H1 (cell line): ENCODE results near the gene CNDP1. TPM values are rescaled to one million over a fixed set of nuclear protein-coding genes. Genes with fewer than 3 reads are reported as not detected.

Experiments used
- CTCF ChIA-PET: fragments of 300-600 bp; sonication (Branson Sonifier 250); formaldehyde crosslinking; loops from one replicate; lab custom pipeline; 2021; ENCODE audit not compliant: partially characterized antibody; lab: Charles Lee
- POLR2A ChIA-PET: fragments of 300-600 bp; sonication (Branson Sonifier 250); formaldehyde crosslinking; loops from one replicate; lab custom pipeline; 2021; ENCODE audit warnings: inconsistent platforms; ENCODE audit not compliant: partially characterized antibody; lab: Charles Lee
- DNase-seq, 2 experiments: peaks; one replicate each; pipeline versions ENCODE4 v3.0.0 to v3.0.0-alpha.2; 2010 to 2022; ENCODE audit warnings: low spot score in 2 of 2, low read depth in 1 of 2, mixed read lengths in 1 of 2
- FAIRE-seq: peaks from 2 replicates; lab custom pipeline; 2011; peaks lifted over from hg19 to GRCh38; lab: Jason Lieb, UNC
- H2AFZ ChIP-seq: 2 replicates; pipeline ENCODE4 v1.8.1; 2012; ENCODE audit warnings: low read length, inconsistent platforms
- H2AK5ac ChIP-seq: 2 replicates; pipeline ENCODE4 v1.6.1; 2013; ENCODE audit warnings: low read depth, low read length
- H2BK120ac ChIP-seq: replicated peaks from 2 replicates; pipeline ENCODE3; 2013; ENCODE audit warnings: low read depth, low read length, inconsistent platforms
- H2BK12ac ChIP-seq: 2 replicates; pipeline ENCODE4 v1.6.1; 2013; ENCODE audit warnings: low read depth, low read length
- H2BK15ac ChIP-seq: 2 replicates; pipeline ENCODE4 v1.6.1; 2013; ENCODE audit warnings: low read length
- H2BK20ac ChIP-seq: 2 replicates; pipeline ENCODE4 v1.6.1; 2013; ENCODE audit warnings: low read length
- H2BK5ac ChIP-seq: 2 replicates; pipeline ENCODE4 v1.6.1; 2013; ENCODE audit warnings: low read depth, low read length
- H3K14ac ChIP-seq: 2 replicates; pipeline ENCODE4 v1.6.1; 2013; ENCODE audit warnings: inconsistent platforms; ENCODE audit not compliant: insufficient read length
- H3K18ac ChIP-seq: 2 replicates; pipeline ENCODE4 v1.6.1; 2013; ENCODE audit warnings: low read length; ENCODE audit errors: extremely low read depth
- H3K23ac ChIP-seq: 2 replicates; pipeline ENCODE4 v1.6.1; 2013; ENCODE audit warnings: inconsistent platforms; ENCODE audit not compliant: insufficient read length
- H3K23me2 ChIP-seq: 2 replicates; pipeline ENCODE4 v1.6.1; 2013; ENCODE audit warnings: low read depth, low read length
- H3K27ac ChIP-seq: 2 replicates; pipeline ENCODE4 v1.6.1; 2011; ENCODE audit warnings: low read depth, low read length, inconsistent platforms
- H3K27me3 ChIP-seq, 4 experiments: replicated peaks in 1 of 4; 1 replicate in 1 of 4; 2 replicates in 3 of 4; pipeline versions ENCODE4 v1.6.1 to v1.8.1; 2011 to 2013; ENCODE audit warnings: low read length in 3 of 4, mild to moderate bottlenecking in 3 of 4, inconsistent platforms in 2 of 4, mixed read lengths in 2 of 4, moderate library complexity in 1 of 4; ENCODE audit not compliant: control insufficient read depth in 3 of 4, insufficient read depth in 3 of 4; ENCODE audit errors: extremely low read depth in 1 of 4
- H3K36me3 ChIP-seq, 4 experiments: 2 replicates each; pipeline versions ENCODE4 v1.6.1 to v1.8.1; 2011 to 2013; ENCODE audit warnings: mild to moderate bottlenecking in 4 of 4, low read length in 3 of 4, moderate library complexity in 2 of 4, control low read depth in 1 of 4, inconsistent platforms in 1 of 4; ENCODE audit not compliant: insufficient read depth in 4 of 4, control insufficient read depth in 2 of 4
- H3K4ac ChIP-seq: replicated peaks from 2 replicates; pipeline ENCODE3; 2013; ENCODE audit warnings: low read length, low read depth, mixed read lengths, inconsistent platforms; ENCODE audit not compliant: insufficient read length
- H3K4me1 ChIP-seq, 4 experiments: replicated peaks in 1 of 4; 1 replicate in 1 of 4; 2 replicates in 3 of 4; pipeline versions ENCODE4 v1.6.1 to v1.8.1; 2011 to 2013; ENCODE audit warnings: low read length in 3 of 4, inconsistent platforms in 2 of 4, mixed read lengths in 1 of 4; ENCODE audit not compliant: insufficient read depth in 4 of 4, control insufficient read depth in 3 of 4
- H3K4me2 ChIP-seq, 2 experiments: 2 replicates each; pipeline versions ENCODE4 v1.6.1 to v1.8.1; 2011 to 2013; ENCODE audit warnings: low read depth in 2 of 2, low read length in 2 of 2, control low read depth in 1 of 2, inconsistent platforms in 1 of 2, mild to moderate bottlenecking in 1 of 2; ENCODE audit not compliant: insufficient read depth in 1 of 2
- H3K4me3 ChIP-seq, 4 experiments: fragments of 200-600, 300-600 bp in 1 of 4; sonication (generic), shearing (Covaris generic), sonication (Bioruptor Twin) in 1 of 4; 2 replicates each; pipeline versions ENCODE4 v1.5.1 to v1.8.1; 2011 to 2016; ENCODE audit warnings: low read length in 4 of 4, low read depth in 3 of 4, control low read depth in 2 of 4, inconsistent platforms in 2 of 4, mild to moderate bottlenecking in 2 of 4, mixed read lengths in 1 of 4, moderate library complexity in 1 of 4; ENCODE audit not compliant: insufficient read depth in 2 of 4; ENCODE audit errors: extremely low read depth in 1 of 4
- H3K56ac ChIP-seq: replicated peaks from 2 replicates; pipeline ENCODE3; 2013; ENCODE audit warnings: low read depth, mild to moderate bottlenecking, mixed read lengths, low read length, inconsistent platforms; ENCODE audit not compliant: insufficient read length
- H3K79me1 ChIP-seq: 2 replicates; pipeline ENCODE4 v1.6.1; 2013; ENCODE audit warnings: low read depth, low read length, control low read depth
- H3K79me2 ChIP-seq, 2 experiments: 2 replicates each; pipeline versions ENCODE4 v1.6.1 to v1.8.1; 2012 to 2013; ENCODE audit warnings: low read length in 2 of 2, mild to moderate bottlenecking in 2 of 2, inconsistent platforms in 1 of 2; ENCODE audit not compliant: insufficient read depth in 2 of 2, control insufficient read depth in 1 of 2
- H3K9ac ChIP-seq, 4 experiments: replicated peaks in 1 of 4; 1 replicate in 1 of 4; 2 replicates in 3 of 4; pipeline versions ENCODE4 v1.6.1 to v1.8.1; 2011 to 2013; ENCODE audit warnings: low read depth in 3 of 4, low read length in 3 of 4, control low read depth in 2 of 4, mild to moderate bottlenecking in 2 of 4, moderate library complexity in 2 of 4, inconsistent platforms in 1 of 4; ENCODE audit errors: extremely low read depth in 1 of 4
- H3K9me3 ChIP-seq, 2 experiments: 2 replicates each; pipeline versions ENCODE4 v1.6.1 to v1.8.1; 2012 to 2013; ENCODE audit warnings: mild to moderate bottlenecking in 2 of 2, moderate library complexity in 2 of 2, control low read depth in 1 of 2, inconsistent platforms in 1 of 2, low read depth in 1 of 2, low read length in 1 of 2, mixed read lengths in 1 of 2; ENCODE audit not compliant: insufficient read depth in 2 of 2
- H4K20me1 ChIP-seq, 2 experiments: replicated peaks in 1 of 2; 2 replicates each; pipeline versions ENCODE3 to v1.8.1; 2011 to 2013; ENCODE audit warnings: inconsistent platforms in 2 of 2, low read length in 2 of 2, mild to moderate bottlenecking in 1 of 2; ENCODE audit not compliant: insufficient read depth in 2 of 2, control insufficient read depth in 1 of 2
- H4K5ac ChIP-seq: 2 replicates; pipeline ENCODE4 v1.6.1; 2013; ENCODE audit warnings: low read length, low read depth, mixed read lengths, inconsistent platforms; ENCODE audit not compliant: insufficient read length
- H4K8ac ChIP-seq: 2 replicates; pipeline ENCODE4 v1.8.0; 2013; ENCODE audit warnings: mild to moderate bottlenecking, moderate library complexity, low read length, inconsistent platforms; ENCODE audit not compliant: insufficient read depth; ENCODE audit errors: extremely low read depth
- H4K91ac ChIP-seq: replicated peaks from 2 replicates; pipeline ENCODE3; 2013; ENCODE audit warnings: low read length, mixed read lengths, inconsistent platforms; ENCODE audit not compliant: insufficient read length
- BACH1 ChIP-seq: IDR thresholded peaks from 2 replicates; pipeline ENCODE4 v1.6.1; 2012; ENCODE audit warnings: low read length, improper control_type of control experiment
- CEBPB ChIP-seq: IDR thresholded peaks from 2 replicates; pipeline ENCODE4 v1.6.1; 2012; ENCODE audit warnings: low read depth, low read length
- CHD2 ChIP-seq: IDR thresholded peaks from 2 replicates; pipeline ENCODE4 v1.6.1; 2012; ENCODE audit warnings: low read length, improper control_type of control experiment
- EZH2 ChIP-seq: fragments of 200-600 bp; sonication (generic); IDR thresholded peaks from 2 replicates; pipeline ENCODE4 v1.7.1; 2012; ENCODE audit warnings: low read depth, mild to moderate bottlenecking, moderate library complexity, low read length, inconsistent platforms; ENCODE audit not compliant: severe bottlenecking
- GTF2F1 ChIP-seq: IDR thresholded peaks from 2 replicates; pipeline ENCODE4 v1.6.1; 2012; ENCODE audit warnings: low read depth, low read length, improper control_type of control experiment, borderline replicate concordance
- MAFK ChIP-seq: IDR thresholded peaks from 2 replicates; pipeline ENCODE4 v1.6.1; 2012; ENCODE audit warnings: low read depth, mild to moderate bottlenecking, improper control_type of control experiment, low read length
- PHF8 ChIP-seq: fragments of 200-600 bp; sonication (generic); conservative IDR thresholded peaks from 2 replicates; pipeline ENCODE4 v1.7.1; 2012; ENCODE audit warnings: low read depth, mild to moderate bottlenecking, inconsistent platforms, low read length, moderate library complexity
- POU5F1 ChIP-seq: IDR thresholded peaks from 2 replicates; pipeline ENCODE4 v1.6.1; 2011; ENCODE audit warnings: low read depth, mild to moderate bottlenecking, low read length, moderate library complexity
- RAD21 ChIP-seq, 2 experiments: IDR thresholded peaks in 1 of 2; conservative IDR thresholded peaks in 1 of 2; 2 replicates each; pipeline ENCODE4 v1.6.1; 2011; ENCODE audit warnings: low read depth in 2 of 2, low read length in 2 of 2, improper control_type of control experiment in 1 of 2, inconsistent platforms in 1 of 2, mild to moderate bottlenecking in 1 of 2, moderate library complexity in 1 of 2
- RFX5 ChIP-seq: IDR thresholded peaks from 2 replicates; pipeline ENCODE4 v1.6.1; 2011; ENCODE audit warnings: low read depth, low read length, improper control_type of control experiment, borderline replicate concordance
- SIRT6 ChIP-seq: IDR thresholded peaks from one replicate; pipeline ENCODE4 v1.7.1; 2012; ENCODE audit warnings: low read length, inconsistent platforms
- SP2 ChIP-seq: IDR thresholded peaks from 2 replicates; pipeline ENCODE4 v1.6.1; 2012; ENCODE audit warnings: mild to moderate bottlenecking, low read length, inconsistent platforms
- TAF7 ChIP-seq: optimal IDR thresholded peaks from 2 replicates; pipeline ENCODE3; 2011; ENCODE audit warnings: low read depth, mild to moderate bottlenecking, inconsistent platforms, low read length, moderate library complexity, borderline replicate concordance
- TBP ChIP-seq: IDR thresholded peaks from 2 replicates; pipeline ENCODE4 v1.6.1; 2011; ENCODE audit warnings: low read depth, low read length, improper control_type of control experiment
- WGBS, 2 experiments: shearing (Covaris generic) in 1 of 2; methylation state at CpG; one replicate each; pipeline versions ENCODE4 v1.1.6 to v1.1.7; 2013 to 2015; ENCODE audit warnings: low lambda C conversion rate in 2 of 2, mixed read lengths in 2 of 2, inconsistent platforms in 1 of 2, low coverage in 1 of 2, missing lambda C conversion rate in 1 of 2; ENCODE audit not compliant: insufficient replicate concordance in 2 of 2, insufficient coverage in 1 of 2, insufficient read length in 1 of 2; ENCODE audit errors: extremely low coverage in 1 of 2, missing lambda C conversion rate in 1 of 2; 5-methylcytosine and 5-hydroxymethylcytosine counted together
- polyA plus RNA-seq, 7 experiments: library from polyadenylated mRNA; depleted of rRNA in 3 of 7; stranded (reverse) in 5 of 7; unstranded in 2 of 7; fragments of >200 nt in 5 of 7; fragments of 200-250 nt in 2 of 7; gene quantifications; 1 replicate in 5 of 7; 2 replicates in 1 of 7; 4 replicates in 1 of 7; pipeline versions ENCODE4 v1.2.1 to v1.2.3, GENCODE V29; 2011 to 2013; ENCODE audit warnings: missing spikeins in 2 of 7, mixed read lengths in 2 of 7
- total RNA-seq: library from RNA; stranded (reverse); fragmentation: NEBNext Ultra II Directional; extraction: Animal tissue kit (Norgen Biotek cat#: 25700); gene quantifications from 2 replicates; pipeline ENCODE4 v1.2.1, GENCODE V29; 2021

The CNDP1 gene
- total and polyA plus RNA-seq, 2 of the 8 experiments (the other 6 are each of a cell fraction or from before 2014, with no cell fraction given): 0.09 TPM; not detected in 1

DNA sequence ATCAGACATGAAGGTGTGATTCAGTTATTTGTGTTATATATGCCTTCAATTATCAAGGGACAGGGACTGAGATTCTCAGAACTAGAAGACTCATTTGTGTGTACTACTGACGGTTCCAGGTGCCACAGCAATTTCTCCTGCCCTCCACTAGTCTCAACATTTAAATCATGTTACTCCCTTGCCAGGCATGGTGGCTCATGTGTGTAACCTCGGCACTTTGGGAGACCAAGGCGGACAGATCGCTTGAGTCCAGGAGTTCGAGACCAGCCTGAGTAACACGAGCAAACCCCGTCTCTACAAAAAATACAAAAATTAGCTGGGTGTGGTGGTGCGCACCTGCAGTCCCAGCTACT is 37.0 kb upstream of the CNDP1 start:
- Histone ChIP-seq H2BK12ac (no peak overlapping the region), H3K4me3 (peak overlapping the region; percentile 83 to 94 (median 88); a peak in 7 of 8 replicates), H2BK15ac (no peak overlapping the region), H2BK120ac (no peak overlapping the region), H3K23ac (no peak overlapping the region), H3K79me1 (peaks cover 9% of the 10 kb centered on the region; the same call in 1 of the 2 replicates), H3K36me3 (peaks cover 7 to 19% (median 13%) of the 10 kb centered on the region in 4 experiments), H3K27me3 (no peaks in the 10 kb centered on the region), H2BK20ac (no peak overlapping the region), H3K4me1 (peaks cover 2 to 16% (median 5%) of the 10 kb centered on the region in 4 experiments; a peak in 5 of 7 replicates), H3K9ac (peak overlapping the region in 1 of 4 experiments; percentile 95; a peak in 2 of 7 replicates), H3K4me2 (peak overlapping the region; percentile 70 to 95), H3K9me3 (no peaks in the 10 kb centered on the region), H4K5ac (no peak overlapping the region), H3K18ac (no peak overlapping the region), H2BK5ac (no peak overlapping the region), H3K56ac (no peak overlapping the region), H3K27ac (no peak overlapping the region), H3K23me2 (peaks cover 2% of the 10 kb centered on the region; the same call in 1 of the 2 replicates), H4K8ac (no peak overlapping the region), H3K4ac (no peak overlapping the region), H2AFZ (no peak overlapping the region), H4K20me1 (peaks cover 2 to 9% of the 10 kb centered on the region in 2 experiments), H4K91ac (no peak overlapping the region), H3K79me2 (peaks cover 19 to 36% of the 10 kb centered on the region in 2 experiments), H3K14ac (no peak overlapping the region), H2AK5ac (0 out of 2 replicates have a peak overlapping the region, but pooled peaks have one; percentile 28)
- FAIRE-seq (no peak), DNase-seq (no peak)
- POLR2A ChIA-PET: interaction anchor here (0.9 to 2.5 kb wide), 6 partner anchors 8 to 102 kb away, joined by 4 to 19 read pairs (median 5); no protein-coding TSS in a partner anchor
- 92% methylated on average over 7 of the region's 8 CpGs; no CpG with 5 or more reads in 1 of the 2 experiments for WGBS, 2 experiments
- CTCF ChIA-PET: interaction anchor here (0.9 to 1.4 kb wide), 5 partner anchors 8 to 315 kb away, joined by 3 to 7 read pairs (median 3); partner anchors contain the start of gene CNDP1
- TF ChIP-seq SIRT6 (no peak), CHD2 (no peak), GTF2F1 (no peak), EZH2 (no peak), MAFK (no peak), RAD21 (IDR thresholded peaks at IDR 0.05 in 1 of 2, conservative IDR thresholded peaks at IDR 0.05 in 1 of 2; ENCODE audit: low read depth in 2 of 2, low read length in 2 of 2) (no peak), RFX5 (no peak), BACH1 (no peak), TAF7 (no peak), POU5F1 (no peak), CEBPB (no peak), PHF8 (no peak), SP2 (no peak), TBP (no peak)
